ENCODE data around the gene CELA3A. TPM values are rescaled to one million over a fixed set of nuclear protein-coding genes. Genes with fewer than 3 reads are reported as not detected.
"Not testable (repeated sequence)": the region's sequence is repeated elsewhere in the genome, so short reads cannot be mapped to it uniquely, and the experiment has no call there.

Gene CELA3A
- total RNA-seq, 3 donors from 2014 or later (not counting 1 experiment from before 2014, with no cell fraction given), result not detected

- H3K27ac ChIP-seq (ENCODE audit: low read length); H3K36me3 ChIP-seq (ENCODE audit: control insufficient read depth, insufficient read depth, low read length); DNase-seq; H3K27me3 Mint-ChIP-seq (ENCODE audit: low read depth in 2 of 2); H3K27ac Mint-ChIP-seq; H3K4me1 Mint-ChIP-seq; H3K9me3 Mint-ChIP-seq; ATAC-seq; H3K9me3 ChIP-seq (ENCODE audit: control insufficient read depth, insufficient read depth, low read length); H3K4me3 Mint-ChIP-seq; H3K4me1 ChIP-seq (ENCODE audit: control insufficient read depth, insufficient read depth, low read length); H3K4me3 ChIP-seq (ENCODE audit: low read length); intact Hi-C loops (cut with micrococcal nuclease); H3K36me3 Mint-ChIP-seq; H3K27me3 ChIP-seq (ENCODE audit: control insufficient read depth, insufficient read depth, low read length): not testable (repeated sequence)
- 98% methylated on average over 2 of the region's 4 CpGs for WGBS (ENCODE audit: insufficient coverage)
These were observed 20.2 kb upstream of the CELA3A start for GRCh38 chr1:21981253-21981652.

- H3K27ac ChIP-seq (ENCODE audit: low read length); ATAC-seq; H3K27me3 ChIP-seq (ENCODE audit: control insufficient read depth, insufficient read depth, low read length); H3K4me1 Mint-ChIP-seq; H3K4me3 Mint-ChIP-seq; H3K9me3 ChIP-seq (ENCODE audit: control insufficient read depth, insufficient read depth, low read length); H3K9me3 Mint-ChIP-seq; H3K4me1 ChIP-seq (ENCODE audit: control insufficient read depth, insufficient read depth, low read length); H3K27ac Mint-ChIP-seq; H3K27me3 Mint-ChIP-seq (ENCODE audit: low read depth in 2 of 2); H3K4me3 ChIP-seq (ENCODE audit: low read length); intact Hi-C loops (cut with micrococcal nuclease); H3K36me3 ChIP-seq (ENCODE audit: control insufficient read depth, insufficient read depth, low read length); H3K36me3 Mint-ChIP-seq: not testable (repeated sequence)
- 93% methylated on average over 6 of the region's 6 CpGs for WGBS (ENCODE audit: insufficient coverage)
- peak in 1 of 2 donors; percentile 15 for DNase-seq
These were observed 19.3 kb upstream of the CELA3A start for GRCh38 chr1:21982122-21982521.

- H3K9me3 Mint-ChIP-seq; H3K4me1 ChIP-seq (ENCODE audit: control insufficient read depth, insufficient read depth, low read length); ATAC-seq; H3K4me3 Mint-ChIP-seq; intact Hi-C loops (cut with micrococcal nuclease); H3K36me3 ChIP-seq (ENCODE audit: control insufficient read depth, insufficient read depth, low read length); DNase-seq; H3K9me3 ChIP-seq (ENCODE audit: control insufficient read depth, insufficient read depth, low read length); H3K27me3 ChIP-seq (ENCODE audit: control insufficient read depth, insufficient read depth, low read length); H3K36me3 Mint-ChIP-seq; H3K4me3 ChIP-seq (ENCODE audit: low read length); H3K27me3 Mint-ChIP-seq (ENCODE audit: low read depth in 2 of 2); H3K27ac Mint-ChIP-seq; H3K4me1 Mint-ChIP-seq; H3K27ac ChIP-seq (ENCODE audit: low read length): not testable (repeated sequence)
- WGBS (ENCODE audit: insufficient coverage), result no CpG with 5 or more reads among the region's 15 CpGs
These were observed 17.9 kb upstream of the CELA3A start for GRCh38 chr1:21983539-21983938.

- intact Hi-C loops (cut with micrococcal nuclease); H3K9me3 Mint-ChIP-seq; DNase-seq; H3K4me3 Mint-ChIP-seq; H3K27ac ChIP-seq (ENCODE audit: low read length); H3K27me3 Mint-ChIP-seq (ENCODE audit: low read depth in 2 of 2); H3K9me3 ChIP-seq (ENCODE audit: control insufficient read depth, insufficient read depth, low read length); H3K4me1 Mint-ChIP-seq; H3K4me3 ChIP-seq (ENCODE audit: low read length); H3K4me1 ChIP-seq (ENCODE audit: control insufficient read depth, insufficient read depth, low read length); ATAC-seq; H3K36me3 Mint-ChIP-seq; H3K36me3 ChIP-seq (ENCODE audit: control insufficient read depth, insufficient read depth, low read length); H3K27ac Mint-ChIP-seq; H3K27me3 ChIP-seq (ENCODE audit: control insufficient read depth, insufficient read depth, low read length): not testable (repeated sequence)
- no CpG with 5 or more reads among the region's 5 CpGs for WGBS (ENCODE audit: insufficient coverage)
These were observed 15.6 kb upstream of the CELA3A start for GRCh38 chr1:21985893-21986292.

- H3K4me1 ChIP-seq (ENCODE audit: control insufficient read depth, insufficient read depth, low read length); H3K36me3 ChIP-seq (ENCODE audit: control insufficient read depth, insufficient read depth, low read length): not testable (repeated sequence)
These were observed 15.1 kb upstream of the CELA3A start for GRCh38 chr1:21986386-21986785.

GRCh38 chr1:21989672-21990393, 11.6 kb upstream of the CELA3A start:
- H3K27ac ChIP-seq (ENCODE audit: low read length); H3K36me3 Mint-ChIP-seq; H3K27me3 Mint-ChIP-seq (ENCODE audit: low read depth in 2 of 2); H3K9me3 Mint-ChIP-seq; H3K36me3 ChIP-seq (ENCODE audit: control insufficient read depth, insufficient read depth, low read length); DNase-seq; H3K27ac Mint-ChIP-seq; H3K27me3 ChIP-seq (ENCODE audit: control insufficient read depth, insufficient read depth, low read length); intact Hi-C loops (cut with micrococcal nuclease); H3K4me1 ChIP-seq (ENCODE audit: control insufficient read depth, insufficient read depth, low read length); H3K4me3 ChIP-seq (ENCODE audit: low read length); ATAC-seq; H3K9me3 ChIP-seq (ENCODE audit: control insufficient read depth, insufficient read depth, low read length); H3K4me1 Mint-ChIP-seq; H3K4me3 Mint-ChIP-seq: not testable (repeated sequence)
- WGBS (ENCODE audit: insufficient coverage), result no CpG with 5 or more reads among the region's 5 CpGs

More at GRCh38 chr1:21986386-21986785, 15.1 kb upstream of the CELA3A start:
- H3K27me3 Mint-ChIP-seq (ENCODE audit: low read depth in 2 of 2); DNase-seq; H3K27ac Mint-ChIP-seq; H3K36me3 Mint-ChIP-seq; H3K27me3 ChIP-seq (ENCODE audit: control insufficient read depth, insufficient read depth, low read length); H3K9me3 ChIP-seq (ENCODE audit: control insufficient read depth, insufficient read depth, low read length); intact Hi-C loops (cut with micrococcal nuclease); ATAC-seq; H3K9me3 Mint-ChIP-seq; H3K4me3 Mint-ChIP-seq; H3K27ac ChIP-seq (ENCODE audit: low read length); H3K4me1 Mint-ChIP-seq; H3K4me3 ChIP-seq (ENCODE audit: low read length): not testable (repeated sequence)
- 86% methylated on average over 6 of the region's 12 CpGs for WGBS (ENCODE audit: insufficient coverage)

- H3K4me3 Mint-ChIP-seq; H3K9me3 Mint-ChIP-seq; H3K27ac ChIP-seq (ENCODE audit: low read length); H3K4me1 Mint-ChIP-seq; H3K36me3 ChIP-seq (ENCODE audit: control insufficient read depth, insufficient read depth, low read length); H3K4me3 ChIP-seq (ENCODE audit: low read length); H3K27me3 ChIP-seq (ENCODE audit: control insufficient read depth, insufficient read depth, low read length); intact Hi-C loops (cut with micrococcal nuclease); H3K27ac Mint-ChIP-seq; H3K27me3 Mint-ChIP-seq (ENCODE audit: low read depth in 2 of 2); DNase-seq; H3K4me1 ChIP-seq (ENCODE audit: control insufficient read depth, insufficient read depth, low read length); H3K36me3 Mint-ChIP-seq; ATAC-seq; H3K9me3 ChIP-seq (ENCODE audit: control insufficient read depth, insufficient read depth, low read length): not testable (repeated sequence)
- WGBS (ENCODE audit: insufficient coverage), result 70% methylated on average over 2 of the region's 3 CpGs
These were observed 9.3 kb upstream of the CELA3A start for GRCh38 chr1:21992186-21992585.

- H3K27me3 Mint-ChIP-seq (ENCODE audit: low read depth in 2 of 2); H3K27ac ChIP-seq (ENCODE audit: low read length); H3K4me1 ChIP-seq (ENCODE audit: control insufficient read depth, insufficient read depth, low read length); H3K27ac Mint-ChIP-seq; H3K9me3 ChIP-seq (ENCODE audit: control insufficient read depth, insufficient read depth, low read length); H3K4me3 ChIP-seq (ENCODE audit: low read length); ATAC-seq; H3K4me3 Mint-ChIP-seq; intact Hi-C loops (cut with micrococcal nuclease); H3K36me3 ChIP-seq (ENCODE audit: control insufficient read depth, insufficient read depth, low read length); H3K9me3 Mint-ChIP-seq; DNase-seq; H3K36me3 Mint-ChIP-seq; H3K4me1 Mint-ChIP-seq; H3K27me3 ChIP-seq (ENCODE audit: control insufficient read depth, insufficient read depth, low read length): not testable (repeated sequence)
- WGBS (ENCODE audit: insufficient coverage), result 96% methylated on average over 7 of the region's 8 CpGs
These were observed 6.7 kb upstream of the CELA3A start for GRCh38 chr1:21994716-21995115.

Data from natural killer cell (primary cell).